ENCODE measurements around the gene DGKQ.

GRCh38 chr4:930028-930551 lies 43.3 kb downstream of the DGKQ start:
- TF ChIP-seq CTCF (IDR thresholded peaks at IDR 0.05), result no peak
- no peak for TF ChIP-seq POLR2A (IDR thresholded peaks at IDR 0.05)
